ENCODE data around the gene LARGE1. TPM values are rescaled to one million over a fixed set of nuclear protein-coding genes. Genes with fewer than 3 reads are reported as not detected.

Gene LARGE1
- total RNA-seq, 2 experiments from 2014 or later, result 0.81 to 2.0 TPM

DNA sequence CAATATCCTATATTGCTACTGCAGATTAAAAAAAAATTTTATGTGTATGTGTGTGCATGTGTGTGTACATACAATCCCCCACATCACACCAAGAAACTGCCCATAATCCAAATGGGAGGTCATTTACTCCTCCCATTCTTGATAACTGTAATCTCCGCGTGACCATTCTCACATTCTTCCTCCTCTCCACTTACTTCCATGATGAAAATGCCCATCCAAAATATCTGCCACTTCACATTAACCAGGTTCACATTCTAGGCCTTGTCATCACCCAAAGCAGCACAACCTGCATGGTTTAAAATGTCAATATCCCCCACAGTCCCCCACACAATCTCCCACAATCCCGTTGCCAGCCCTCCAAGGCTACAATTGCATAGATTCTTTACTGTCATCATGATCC lies 149.6 kb downstream of the LARGE1 start:
- Mint-ChIP-seq H3K4me3 (no peak overlapping the region), H3K27ac (no peak overlapping the region), H3K9me3 (peaks cover 4% of the 10 kb centered on the region), H3K36me3 (no peaks in the 10 kb centered on the region), H3K27me3 (no peaks in the 10 kb centered on the region), H3K4me1 (ENCODE audit: low read depth) (no peaks in the 10 kb centered on the region)
- POLR2A ChIA-PET, result no interaction called here
- CTCF ChIA-PET, result no interaction called here
- no peak for DNase-seq
- intact Hi-C loops (cut with micrococcal nuclease), result no loop called here

DNA sequence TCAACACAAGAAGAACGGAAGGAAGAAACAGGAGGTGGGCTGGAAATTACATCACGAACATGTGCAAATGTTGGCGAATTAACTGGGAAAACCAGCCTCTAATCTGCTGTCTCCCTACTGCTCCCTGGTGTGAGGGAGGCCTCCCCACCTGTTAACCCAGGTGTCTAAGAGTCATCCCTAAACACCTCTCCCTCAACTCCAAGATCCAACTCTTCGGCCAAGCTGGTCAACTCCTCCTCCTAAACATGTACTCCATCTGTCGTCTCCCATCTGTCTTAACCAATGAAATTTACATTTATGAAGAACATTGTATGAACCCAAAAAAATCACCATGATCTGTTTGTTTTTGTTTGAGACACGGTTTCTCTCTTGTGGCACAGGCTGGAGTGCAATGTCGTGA lies 154.2 kb downstream of the LARGE1 start:
- H3K4me1 Mint-ChIP-seq (ENCODE audit: low read depth), result no peaks in the 10 kb centered on the region
- ChIA-PET POLR2A (no interaction called here), CTCF (no interaction called here)
- no peak overlapping the region for H3K27ac Mint-ChIP-seq
- DNase-seq, result no peak
- no peaks in the 10 kb centered on the region for H3K36me3 Mint-ChIP-seq
- no peaks in the 10 kb centered on the region for H3K27me3 Mint-ChIP-seq
- no peak overlapping the region for H3K4me3 Mint-ChIP-seq
- intact Hi-C loops (cut with micrococcal nuclease), result no loop called here
- H3K9me3 Mint-ChIP-seq, result peaks cover 14% of the 10 kb centered on the region

DNA sequence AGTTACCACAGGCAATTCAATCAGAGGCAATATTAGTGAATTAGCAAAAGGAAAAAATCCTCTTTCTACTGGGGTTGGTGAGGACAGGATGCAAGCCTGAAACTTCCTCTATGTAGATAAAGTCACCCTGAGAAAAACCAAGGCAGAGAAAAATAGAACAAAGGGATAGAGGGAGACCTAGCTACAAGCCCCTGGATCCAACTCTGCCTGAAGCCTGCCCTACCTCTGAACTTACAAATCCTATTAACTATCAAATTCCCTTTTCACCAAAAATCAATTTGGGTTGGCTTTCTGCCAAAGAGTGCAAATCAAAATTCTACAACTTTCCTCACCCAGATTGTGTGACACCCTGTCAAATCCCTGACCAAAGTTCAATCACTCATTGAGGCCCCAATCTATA lies 161.3 kb downstream of the LARGE1 start:
- H3K4me1 Mint-ChIP-seq (ENCODE audit: low read depth), result no peaks in the 10 kb centered on the region
- intact Hi-C loops (cut with micrococcal nuclease), result no loop called here
- no peak overlapping the region for H3K4me3 Mint-ChIP-seq
- H3K27ac Mint-ChIP-seq, result no peak overlapping the region
- no peak for DNase-seq
- H3K36me3 Mint-ChIP-seq, result peaks cover 3% of the 10 kb centered on the region
- no peaks in the 10 kb centered on the region for H3K27me3 Mint-ChIP-seq
- CTCF ChIA-PET, result no interaction called here
- peaks cover 20% of the 10 kb centered on the region for H3K9me3 Mint-ChIP-seq
- POLR2A ChIA-PET, result no interaction called here

DNA sequence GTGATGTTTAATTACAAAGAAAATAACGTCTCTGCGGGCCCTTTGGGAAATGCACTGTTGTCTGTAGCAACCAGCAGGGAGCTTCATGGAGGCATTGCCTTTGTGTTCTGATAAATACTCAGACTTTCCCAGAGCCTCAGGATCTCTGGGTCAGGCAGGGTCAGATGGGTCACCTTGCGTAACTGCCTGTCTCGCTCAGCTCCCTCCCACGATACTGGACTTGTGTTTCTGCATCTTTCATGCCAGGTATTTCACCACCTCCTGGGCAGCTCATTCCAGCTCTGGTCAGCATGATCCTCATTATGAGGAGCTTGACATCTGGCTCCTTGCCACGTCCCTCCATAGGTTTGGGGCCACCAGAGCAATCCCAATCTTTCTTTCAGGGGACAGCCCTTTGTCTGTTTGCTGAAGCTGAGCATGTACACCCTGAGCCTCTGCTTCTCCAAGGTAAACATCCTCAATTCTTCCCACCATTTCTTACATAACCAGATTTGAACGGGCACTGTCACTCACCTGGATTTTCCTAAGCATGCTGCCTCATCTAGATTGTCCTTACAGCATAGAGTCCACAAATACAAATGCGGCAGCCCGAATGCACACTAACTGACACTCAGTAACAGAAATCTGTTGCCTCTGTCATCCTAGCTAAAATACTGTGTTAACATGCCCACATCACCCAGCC lies 162.3 kb downstream of the LARGE1 start:
- intact Hi-C loops (cut with micrococcal nuclease), result no loop called here
- H3K27ac Mint-ChIP-seq, result no peak overlapping the region
- CTCF ChIA-PET, result no interaction called here

GRCh38 chr22:33757041-33757801 lies 163.1 kb downstream of the LARGE1 start:
- no peak overlapping the region for H3K27ac Mint-ChIP-seq
- POLR2A ChIA-PET, result no interaction called here
- DNase-seq, result no peak
- no peak overlapping the region for H3K4me3 Mint-ChIP-seq
- peaks cover 3% of the 10 kb centered on the region for H3K36me3 Mint-ChIP-seq
- peaks cover 17% of the 10 kb centered on the region for H3K9me3 Mint-ChIP-seq
- CTCF ChIA-PET, result no interaction called here
- H3K27me3 Mint-ChIP-seq, result no peaks in the 10 kb centered on the region
- H3K4me1 Mint-ChIP-seq (ENCODE audit: low read depth), result no peaks in the 10 kb centered on the region
- intact Hi-C loops (cut with micrococcal nuclease), result no loop called here

More for the DNA sequence above, 162.3 kb downstream of the LARGE1 start:
- Mint-ChIP-seq H3K36me3 (peaks cover 3% of the 10 kb centered on the region), H3K4me3 (no peak overlapping the region), H3K4me1 (ENCODE audit: low read depth) (no peaks in the 10 kb centered on the region), H3K27me3 (no peaks in the 10 kb centered on the region), H3K9me3 (peaks cover 16% of the 10 kb centered on the region)
- DNase-seq, result no peak
- POLR2A ChIA-PET, result no interaction called here

- Mint-ChIP-seq H3K4me3 (no peak overlapping the region), H3K27ac (no peak overlapping the region), H3K4me1 (ENCODE audit: low read depth) (no peaks in the 10 kb centered on the region), H3K36me3 (peaks cover 3% of the 10 kb centered on the region), H3K27me3 (no peaks in the 10 kb centered on the region), H3K9me3 (peaks cover 15% of the 10 kb centered on the region)
- intact Hi-C loops (cut with micrococcal nuclease), result no loop called here
- ChIA-PET CTCF (no interaction called here), POLR2A (no interaction called here)
- no peak for DNase-seq
Measured at GRCh38 chr22:33756508-33756949, 163.7 kb downstream of the LARGE1 start.

DNA sequence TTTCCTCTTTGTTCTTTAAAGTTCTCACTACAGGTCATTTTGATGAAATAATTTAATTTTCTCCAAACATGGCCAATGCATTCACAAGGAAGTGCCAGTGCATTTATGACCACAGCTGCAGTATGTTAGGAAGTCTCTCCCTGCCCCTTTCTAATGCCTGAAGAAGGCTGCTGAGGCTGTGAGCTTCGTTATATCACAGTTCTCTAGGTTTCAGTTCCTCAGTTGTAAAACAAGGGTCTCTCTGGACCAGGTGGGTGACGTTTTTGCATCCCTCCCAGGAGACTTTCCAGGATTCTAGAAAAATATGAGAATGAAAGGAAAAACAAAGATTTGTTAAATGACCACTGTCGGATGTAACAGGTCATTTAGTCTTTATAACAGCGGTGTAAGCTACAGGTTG lies 171.6 kb downstream of the LARGE1 start:
- no peaks in the 10 kb centered on the region for H3K4me1 Mint-ChIP-seq (ENCODE audit: low read depth)
- CTCF ChIA-PET, result no interaction called here

DNA sequence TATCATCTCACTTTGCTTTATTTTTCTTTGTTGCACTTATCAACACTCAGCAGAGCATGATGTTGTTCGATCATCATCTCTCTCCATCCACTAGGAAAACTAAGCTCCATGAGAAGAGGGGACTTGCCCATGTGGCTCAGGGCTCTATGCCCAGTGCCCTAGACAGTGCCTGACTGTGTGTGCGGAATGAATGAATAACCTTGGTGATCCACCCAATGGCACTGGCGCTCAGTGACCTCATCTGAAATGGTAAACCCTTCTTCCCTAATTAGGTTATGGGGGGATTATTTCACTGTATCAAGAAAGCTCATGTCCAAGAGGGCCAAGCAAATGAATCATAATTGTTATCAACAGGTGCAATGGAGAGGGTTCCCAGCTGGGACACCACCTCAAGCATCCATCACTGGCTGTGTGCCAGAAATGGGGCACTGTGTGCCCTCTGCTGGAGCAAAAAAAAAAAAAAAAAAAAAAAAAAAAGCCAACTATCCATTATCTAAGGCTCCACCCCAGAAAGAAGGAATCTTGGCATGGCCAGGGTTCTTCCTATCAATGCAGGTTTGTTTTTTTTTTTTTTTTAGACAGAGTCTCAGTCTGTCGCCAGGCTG lies 172.6 kb downstream of the LARGE1 start:
- DNase-seq, result no peak
- Mint-ChIP-seq H3K9me3 (peaks cover 17% of the 10 kb centered on the region), H3K27me3 (no peaks in the 10 kb centered on the region), H3K27ac (no peak overlapping the region), H3K4me1 (ENCODE audit: low read depth) (no peaks in the 10 kb centered on the region), H3K36me3 (no peaks in the 10 kb centered on the region), H3K4me3 (no peak overlapping the region)
- CTCF ChIA-PET, result no interaction called here
- POLR2A ChIA-PET, result no interaction called here
- intact Hi-C loops (cut with micrococcal nuclease), result no loop called here

More for the DNA sequence above, 171.6 kb downstream of the LARGE1 start:
- Mint-ChIP-seq H3K36me3 (no peaks in the 10 kb centered on the region), H3K9me3 (peaks cover 12% of the 10 kb centered on the region), H3K27me3 (no peaks in the 10 kb centered on the region), H3K4me3 (no peak overlapping the region), H3K27ac (no peak overlapping the region)
- POLR2A ChIA-PET, result no interaction called here
- no peak for DNase-seq
- intact Hi-C loops (cut with micrococcal nuclease), result no loop called here

DNA sequence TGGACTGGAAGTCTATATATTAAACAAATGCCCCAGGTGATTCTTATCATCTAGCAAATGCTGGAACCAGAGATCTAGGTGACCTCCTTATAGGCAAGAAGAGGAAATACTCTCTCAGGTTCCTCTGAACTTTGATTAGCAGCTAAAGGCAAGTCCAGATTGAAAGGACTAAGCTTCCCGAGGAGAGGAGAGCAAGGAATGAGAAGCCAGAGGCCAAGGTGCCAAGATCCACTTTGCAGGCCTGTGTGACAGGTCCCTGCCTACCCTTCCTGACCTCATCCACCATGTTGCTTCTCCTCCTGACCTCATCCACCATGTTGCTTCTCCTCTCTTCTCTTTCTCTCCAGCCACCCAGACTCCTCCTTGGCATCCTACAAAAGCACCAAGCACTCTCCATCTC lies 173.2 kb downstream of the LARGE1 start:
- no peaks in the 10 kb centered on the region for H3K36me3 Mint-ChIP-seq
- intact Hi-C loops (cut with micrococcal nuclease), result no loop called here
- H3K9me3 Mint-ChIP-seq, result peaks cover 13% of the 10 kb centered on the region
- no peak overlapping the region for H3K27ac Mint-ChIP-seq
- no peaks in the 10 kb centered on the region for H3K4me1 Mint-ChIP-seq (ENCODE audit: low read depth)
- H3K4me3 Mint-ChIP-seq, result no peak overlapping the region
- no peak for DNase-seq
- no peaks in the 10 kb centered on the region for H3K27me3 Mint-ChIP-seq
- POLR2A ChIA-PET, result no interaction called here
- CTCF ChIA-PET, result no interaction called here

DNA sequence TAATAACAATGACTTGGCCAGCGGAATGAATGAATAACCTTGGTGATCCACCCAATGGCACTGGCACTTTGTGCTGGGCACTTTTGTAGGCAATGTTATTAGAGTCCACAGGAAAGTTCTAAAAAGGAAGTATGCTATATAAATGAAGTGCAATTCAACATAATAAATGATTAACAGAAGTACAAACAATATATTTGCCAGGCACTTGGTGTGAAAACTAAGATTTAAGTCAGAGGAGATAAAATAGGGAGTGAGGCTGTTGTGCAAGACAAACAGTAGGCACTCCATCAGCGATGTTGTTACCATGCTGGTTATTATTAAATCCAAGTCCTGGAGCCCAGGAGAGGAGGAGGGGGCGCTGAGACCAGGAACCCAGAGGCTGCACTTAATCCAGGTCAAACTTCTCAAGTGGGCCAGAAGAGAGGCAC lies 173.8 kb downstream of the LARGE1 start:
- DNase-seq, result no peak
- H3K36me3 Mint-ChIP-seq, result no peaks in the 10 kb centered on the region
- H3K27me3 Mint-ChIP-seq, result no peaks in the 10 kb centered on the region
- ChIA-PET POLR2A (no interaction called here), CTCF (no interaction called here)
- intact Hi-C loops (cut with micrococcal nuclease), result no loop called here
- H3K4me3 Mint-ChIP-seq, result no peak overlapping the region
- H3K27ac Mint-ChIP-seq, result no peak overlapping the region
- peaks cover 11% of the 10 kb centered on the region for H3K9me3 Mint-ChIP-seq
- no peaks in the 10 kb centered on the region for H3K4me1 Mint-ChIP-seq (ENCODE audit: low read depth)

DNA sequence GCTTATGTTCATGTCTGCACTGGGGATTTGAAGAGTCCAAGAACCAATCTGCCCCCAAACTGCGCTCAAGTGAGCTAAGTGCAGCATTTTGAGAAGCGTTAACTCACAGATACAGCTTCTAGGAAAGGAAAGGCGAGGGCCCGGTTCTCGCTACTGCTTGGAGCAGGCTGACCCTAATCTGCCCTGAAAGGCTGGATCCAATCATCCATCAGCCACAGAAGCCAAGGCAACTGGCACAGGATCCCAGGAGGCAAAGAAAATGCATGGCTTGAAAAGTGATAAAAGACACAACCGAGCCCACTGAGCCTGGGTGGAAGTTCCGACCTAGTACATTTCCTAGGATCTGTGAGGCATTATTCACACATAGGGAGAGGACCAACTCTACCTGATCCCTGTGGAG lies 174.8 kb downstream of the LARGE1 start:
- no peak for DNase-seq
- Mint-ChIP-seq H3K9me3 (peaks cover 10% of the 10 kb centered on the region), H3K4me1 (ENCODE audit: low read depth) (no peaks in the 10 kb centered on the region), H3K4me3 (no peak overlapping the region), H3K36me3 (no peaks in the 10 kb centered on the region), H3K27ac (no peak overlapping the region), H3K27me3 (no peaks in the 10 kb centered on the region)
- POLR2A ChIA-PET, result no interaction called here
- CTCF ChIA-PET, result no interaction called here
- intact Hi-C loops (cut with micrococcal nuclease), result no loop called here

DNA sequence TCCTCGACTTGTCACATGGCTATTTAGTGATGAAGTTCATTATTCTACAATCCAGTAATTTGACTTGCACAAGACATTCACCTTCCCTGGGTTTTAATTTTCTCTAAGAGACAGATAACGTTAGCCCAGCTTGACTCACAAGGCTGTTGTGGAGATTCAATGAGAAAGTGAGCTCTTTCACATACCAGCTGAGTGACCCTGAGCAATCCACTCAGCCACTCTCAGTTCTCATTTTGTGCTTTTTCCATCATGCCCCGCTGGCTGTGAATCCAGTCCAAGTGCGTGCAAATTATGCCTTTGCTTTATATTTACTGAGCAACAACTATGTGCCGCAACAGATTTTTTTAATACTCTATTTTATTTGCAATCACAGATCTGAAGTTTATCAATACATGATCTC lies 176.5 kb downstream of the LARGE1 start:
- POLR2A ChIA-PET, result no interaction called here
- H3K4me3 Mint-ChIP-seq, result no peak overlapping the region
- peaks cover 13% of the 10 kb centered on the region for H3K9me3 Mint-ChIP-seq
- no peak overlapping the region for H3K27ac Mint-ChIP-seq
- CTCF ChIA-PET, result no interaction called here
- intact Hi-C loops (cut with micrococcal nuclease), result no loop called here
- no peaks in the 10 kb centered on the region for H3K4me1 Mint-ChIP-seq (ENCODE audit: low read depth)
- H3K27me3 Mint-ChIP-seq, result no peaks in the 10 kb centered on the region
- no peaks in the 10 kb centered on the region for H3K36me3 Mint-ChIP-seq
- no peak for DNase-seq

GRCh38 chr22:33741025-33741424 lies 179.3 kb downstream of the LARGE1 start:
- ChIA-PET POLR2A (no interaction called here), CTCF (no interaction called here)
- intact Hi-C loops (cut with micrococcal nuclease), result no loop called here
- Mint-ChIP-seq H3K27ac (no peak overlapping the region), H3K4me1 (ENCODE audit: low read depth) (no peaks in the 10 kb centered on the region), H3K9me3 (peaks cover 13% of the 10 kb centered on the region), H3K27me3 (no peaks in the 10 kb centered on the region), H3K36me3 (no peaks in the 10 kb centered on the region), H3K4me3 (no peak overlapping the region)
- DNase-seq, result no peak

All from activated CD4-positive, alpha-beta memory T cell treated with anti-CD3 and anti-CD28 coated beads for 36 hours (primary cell).